HG02938 (cell line): ENCODE data around the gene SH3D19.
"Not testable (repeated sequence)": the region's sequence is repeated elsewhere in the genome, so short reads cannot be mapped to it uniquely, and the experiment has no call there.

Experiments used
- ATAC-seq: cut with Tn5 transposase; IDR thresholded peaks from one replicate; pipeline ENCODE4 v1.9.1; 2021; ENCODE audit warnings: mild to moderate bottlenecking, moderate library complexity; ENCODE audit not compliant: unreplicated experiment

Gene SH3D19

GRCh38 chr4:151236036-151236435, 89.4 kb downstream of the SH3D19 start:
- no peak for ATAC-seq

- ATAC-seq = not testable (repeated sequence)
These were observed 90.0 kb downstream of the SH3D19 start for GRCh38 chr4:151235373-151235772.

- ATAC-seq = no peak
These were observed 91.8 kb downstream of the SH3D19 start for GRCh38 chr4:151233600-151233999.

- ATAC-seq = no peak
These were observed 93.3 kb downstream of the SH3D19 start for GRCh38 chr4:151231915-151232595.

- ATAC-seq = no peak
These were observed 97.0 kb downstream of the SH3D19 start for GRCh38 chr4:151228189-151229119.

- no peak for ATAC-seq
These were observed 97.7 kb downstream of the SH3D19 start for GRCh38 chr4:151227731-151228130.

GRCh38 chr4:151227172-151227571, 98.2 kb downstream of the SH3D19 start:
- no peak for ATAC-seq

GRCh38 chr4:151226004-151226932, 99.1 kb downstream of the SH3D19 start:
- ATAC-seq = no peak

- no peak for ATAC-seq
These were observed 101.9 kb downstream of the SH3D19 start for GRCh38 chr4:151223465-151223864.

- no peak for ATAC-seq
These were observed 105.5 kb downstream of the SH3D19 start for GRCh38 chr4:151219948-151220347.

- no peak for ATAC-seq
These were observed 106.3 kb downstream of the SH3D19 start for GRCh38 chr4:151219091-151219490.

GRCh38 chr4:151218343-151218742, 107.1 kb downstream of the SH3D19 start:
- ATAC-seq = no peak

GRCh38 chr4:151217326-151217725, 108.1 kb downstream of the SH3D19 start:
- no peak for ATAC-seq

- no peak for ATAC-seq
These were observed 110.1 kb downstream of the SH3D19 start for GRCh38 chr4:151215295-151215694.

- ATAC-seq = no peak
These were observed 117.5 kb downstream of the SH3D19 start for GRCh38 chr4:151207868-151208267.

- no peak for ATAC-seq
These were observed 118.2 kb downstream of the SH3D19 start for GRCh38 chr4:151207186-151207585.

- ATAC-seq = no peak
These were observed 119.0 kb downstream of the SH3D19 start for GRCh38 chr4:151206241-151207005.

- no peak for ATAC-seq
These were observed 119.7 kb downstream of the SH3D19 start for GRCh38 chr4:151205722-151206121.

GRCh38 chr4:151204925-151205524, 120.4 kb downstream of the SH3D19 start:
- ATAC-seq = no peak
